GM12874 (cell line): ENCODE data around the gene ZSWIM9.
A peak's percentile ranks its signal among the peaks of the same experiment; 100 is the strongest.

Experiments
- TF ChIP-seq, protein P1 (sequence below): IDR thresholded peaks from 2 replicates; pipeline ENCODE4 v1.5.1; 2011; ENCODE audit warnings: low read depth, mild to moderate bottlenecking, control low read depth, low read length, moderate library complexity; ENCODE audit not compliant: insufficient read depth

ZSWIM9 gene

DNA sequence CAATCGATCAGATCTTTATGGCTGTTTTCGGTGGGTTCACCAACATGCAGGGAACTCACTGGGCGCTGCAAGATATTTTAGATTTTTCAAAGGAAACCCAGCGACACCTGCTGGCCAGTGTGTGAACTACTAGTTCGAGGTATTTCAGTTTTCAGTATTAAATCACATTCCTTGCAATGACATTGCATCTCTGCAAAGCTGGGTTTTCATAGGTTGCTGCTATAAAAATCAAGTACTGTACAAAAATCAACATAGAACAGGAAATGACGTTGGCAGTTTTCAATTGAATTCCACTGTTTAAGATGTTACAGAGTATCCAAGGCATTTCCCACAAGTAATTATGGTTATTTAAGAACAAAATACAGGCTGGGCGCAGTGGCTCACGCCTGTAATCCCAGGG lies 17.9 kb upstream of the ZSWIM9 start:
- TF ChIP-seq, protein P1, sequence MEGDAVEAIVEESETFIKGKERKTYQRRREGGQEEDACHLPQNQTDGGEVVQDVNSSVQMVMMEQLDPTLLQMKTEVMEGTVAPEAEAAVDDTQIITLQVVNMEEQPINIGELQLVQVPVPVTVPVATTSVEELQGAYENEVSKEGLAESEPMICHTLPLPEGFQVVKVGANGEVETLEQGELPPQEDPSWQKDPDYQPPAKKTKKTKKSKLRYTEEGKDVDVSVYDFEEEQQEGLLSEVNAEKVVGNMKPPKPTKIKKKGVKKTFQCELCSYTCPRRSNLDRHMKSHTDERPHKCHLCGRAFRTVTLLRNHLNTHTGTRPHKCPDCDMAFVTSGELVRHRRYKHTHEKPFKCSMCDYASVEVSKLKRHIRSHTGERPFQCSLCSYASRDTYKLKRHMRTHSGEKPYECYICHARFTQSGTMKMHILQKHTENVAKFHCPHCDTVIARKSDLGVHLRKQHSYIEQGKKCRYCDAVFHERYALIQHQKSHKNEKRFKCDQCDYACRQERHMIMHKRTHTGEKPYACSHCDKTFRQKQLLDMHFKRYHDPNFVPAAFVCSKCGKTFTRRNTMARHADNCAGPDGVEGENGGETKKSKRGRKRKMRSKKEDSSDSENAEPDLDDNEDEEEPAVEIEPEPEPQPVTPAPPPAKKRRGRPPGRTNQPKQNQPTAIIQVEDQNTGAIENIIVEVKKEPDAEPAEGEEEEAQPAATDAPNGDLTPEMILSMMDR, result peak; percentile 60

DNA sequence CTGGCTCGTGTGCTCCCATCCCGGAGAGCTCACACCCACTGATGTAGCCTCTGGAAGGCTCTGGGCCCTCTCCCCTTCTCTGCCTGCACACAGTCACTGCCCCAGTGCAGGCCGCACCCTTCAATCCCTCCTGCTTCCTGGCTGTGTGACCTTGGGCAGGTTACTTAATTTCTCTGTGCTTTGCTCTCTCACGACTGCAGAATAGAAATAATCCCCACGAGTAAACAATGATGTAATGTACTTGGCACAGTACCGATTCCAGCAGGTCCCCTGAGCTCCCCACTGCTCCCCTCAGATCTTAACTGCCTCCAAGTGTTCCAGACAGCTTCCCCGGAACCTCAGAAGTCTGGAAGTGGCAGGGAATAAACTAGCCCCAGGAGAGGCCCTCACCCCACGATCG lies 16.5 kb upstream of the ZSWIM9 start:
- TF ChIP-seq, protein P1, result no peak

DNA sequence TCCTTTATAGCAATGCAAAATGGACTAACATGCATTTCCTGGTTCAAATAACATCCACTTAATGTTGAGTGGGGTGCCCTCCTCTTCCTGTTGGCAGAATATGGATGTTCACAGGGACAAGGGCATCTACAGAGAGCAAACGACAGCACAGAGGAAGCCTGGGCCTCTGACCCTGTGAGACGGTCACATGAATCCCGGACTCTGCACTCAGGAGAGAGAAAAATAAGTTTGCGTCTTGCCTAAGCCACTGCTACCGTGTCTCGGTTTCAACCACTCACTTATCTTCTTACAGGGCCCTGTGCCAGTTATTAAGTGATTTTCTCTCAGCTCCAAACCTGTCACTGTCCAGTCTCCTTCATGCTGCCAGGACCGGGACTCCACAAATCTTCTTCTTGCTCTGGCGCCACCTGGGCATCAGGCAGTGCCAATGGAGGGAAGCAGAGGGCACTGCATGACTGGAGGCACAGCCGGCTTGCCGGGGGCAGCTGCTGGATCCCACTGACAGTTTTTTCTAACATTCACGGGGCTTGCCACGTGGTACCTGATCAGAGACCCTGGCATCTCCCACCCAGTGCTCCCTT lies 12.2 kb upstream of the ZSWIM9 start:
- TF ChIP-seq, protein P1, result no peak

DNA sequence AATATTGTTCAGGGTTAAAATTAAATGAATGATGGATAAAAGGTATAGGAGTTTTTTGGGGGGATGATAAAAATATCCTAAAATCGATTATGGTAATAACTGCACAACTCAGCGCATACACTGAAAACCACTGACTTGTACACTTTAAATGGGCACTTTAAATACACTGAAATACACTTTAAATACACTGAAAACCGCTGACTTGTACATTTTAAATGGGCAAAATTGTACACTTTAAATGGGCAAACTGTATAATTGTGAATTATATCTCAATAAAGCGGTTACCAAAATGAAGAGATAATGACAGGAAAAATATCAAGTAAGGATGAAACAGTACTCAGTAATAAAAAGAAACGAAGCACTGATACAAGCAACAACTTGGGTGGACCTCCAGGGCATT lies 1.8 kb upstream of the ZSWIM9 start:
- TF ChIP-seq, protein P1, result no peak

DNA sequence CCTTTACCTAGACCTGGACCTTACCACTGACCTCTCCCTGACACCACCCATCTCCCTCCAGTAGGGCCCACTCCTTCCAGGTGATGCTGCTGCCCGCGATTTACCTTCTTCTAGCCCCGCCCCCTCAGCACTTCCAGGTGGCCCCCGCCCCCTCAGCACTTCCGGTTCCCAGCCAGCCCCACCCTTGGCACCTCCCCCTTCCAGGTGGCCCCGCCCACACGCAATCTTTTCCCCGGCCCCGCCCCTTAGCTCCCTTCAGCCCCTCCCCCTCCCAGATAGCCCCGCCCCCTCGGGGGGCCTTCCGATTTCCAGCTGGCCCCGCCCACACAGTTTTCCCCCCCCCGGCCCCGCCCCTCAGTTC lies 922 bp upstream of the ZSWIM9 start:
- TF ChIP-seq, protein P1, result no peak

DNA sequence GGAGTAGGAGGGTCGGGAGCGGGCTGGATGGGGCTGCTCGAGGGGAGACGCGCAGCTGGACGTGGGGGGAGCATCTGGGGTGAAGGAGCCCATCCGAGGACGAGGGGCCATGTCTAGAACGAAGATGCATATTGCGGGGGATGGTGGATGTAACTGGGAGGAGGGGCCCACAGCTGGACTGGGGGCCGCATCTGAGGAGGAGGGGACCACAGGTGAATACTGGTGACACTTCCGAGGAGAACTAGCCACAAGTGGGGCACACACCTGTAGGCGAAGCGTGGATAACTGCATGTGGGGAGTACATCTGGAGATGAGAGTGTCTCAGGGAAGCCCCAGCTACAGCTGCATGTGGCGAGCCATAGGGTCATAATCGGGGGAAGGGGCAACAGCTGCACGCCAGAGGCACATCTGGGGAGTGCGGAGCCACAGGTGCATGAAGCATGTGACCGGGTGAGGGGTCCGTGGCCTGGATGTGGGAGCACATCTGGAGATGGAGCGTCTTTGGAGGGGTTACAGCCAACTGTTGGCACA lies 402 bp downstream of the ZSWIM9 start:
- TF ChIP-seq, protein P1, result no peak

DNA sequence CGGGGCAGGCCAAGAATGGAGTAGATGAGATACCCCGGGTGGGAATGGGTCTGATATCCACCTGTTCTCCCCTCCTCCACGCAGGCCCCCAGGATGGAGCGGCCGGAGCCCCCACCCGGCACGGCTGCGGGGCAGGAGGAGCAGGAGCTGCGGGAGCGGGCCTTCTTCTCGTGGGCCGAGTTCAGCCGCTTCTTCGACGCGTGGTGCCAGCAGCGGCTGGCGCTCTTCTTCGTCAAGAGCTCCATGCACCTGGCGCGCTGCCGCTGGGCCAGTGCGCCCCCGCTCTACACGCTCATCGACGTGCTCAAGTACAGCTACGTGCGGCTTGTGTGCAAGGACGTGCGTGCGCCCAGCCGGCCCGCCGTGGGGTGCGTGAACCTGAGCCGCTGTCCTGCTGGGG lies 1.2 kb downstream of the ZSWIM9 start:
- TF ChIP-seq, protein P1, result no peak
